AG09319 (cell line): Measurements from ENCODE around the gene GJB1.
A peak's percentile ranks its signal among the peaks of the same experiment; 100 is the strongest.

Source experiments
- DNase-seq: peaks from one replicate; pipeline ENCODE4 v3.0.0-alpha.2; 2010; ENCODE audit warnings: low read depth; ENCODE audit errors: extremely low read depth
- TF ChIP-seq, protein P1 (sequence below): IDR thresholded peaks from 2 replicates; pipeline ENCODE4 v1.5.1; 2011; ENCODE audit warnings: low read depth, mild to moderate bottlenecking, inconsistent platforms, low read length, moderate library complexity

GJB1 gene

DNA sequence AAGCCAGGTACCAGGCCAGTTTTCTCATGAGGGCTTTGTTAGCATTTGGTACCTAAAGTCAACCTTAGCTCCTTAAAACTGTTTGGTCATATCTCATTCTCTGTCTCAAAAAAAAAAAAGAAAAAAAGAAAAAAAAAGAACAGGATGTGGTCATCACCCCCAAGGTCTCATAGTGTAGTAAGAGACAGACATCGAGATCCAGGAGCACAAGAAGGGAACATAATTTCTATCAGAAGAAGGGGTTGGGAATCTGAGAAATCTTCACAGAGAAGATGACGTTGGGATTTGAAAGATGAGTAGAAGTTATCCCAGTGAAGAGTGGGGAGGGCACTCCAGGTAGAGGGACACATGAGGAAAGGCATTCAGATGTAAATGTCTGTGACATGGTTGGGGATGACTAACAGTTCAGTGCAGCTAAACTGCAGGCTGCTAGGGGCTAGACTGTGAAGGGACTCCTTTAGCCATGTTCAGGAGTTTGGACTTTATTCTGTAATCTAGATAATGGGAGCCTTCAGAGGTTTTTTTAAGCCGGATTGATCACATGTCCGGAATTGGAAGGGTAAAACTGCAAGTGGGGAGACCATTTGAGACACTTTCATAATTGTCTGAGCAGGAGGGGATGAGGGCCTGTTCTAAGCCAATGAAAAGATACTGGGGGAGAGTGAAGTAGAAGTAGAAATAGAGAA lies 26.9 kb upstream of the GJB1 start:
- TF ChIP-seq, protein P1, sequence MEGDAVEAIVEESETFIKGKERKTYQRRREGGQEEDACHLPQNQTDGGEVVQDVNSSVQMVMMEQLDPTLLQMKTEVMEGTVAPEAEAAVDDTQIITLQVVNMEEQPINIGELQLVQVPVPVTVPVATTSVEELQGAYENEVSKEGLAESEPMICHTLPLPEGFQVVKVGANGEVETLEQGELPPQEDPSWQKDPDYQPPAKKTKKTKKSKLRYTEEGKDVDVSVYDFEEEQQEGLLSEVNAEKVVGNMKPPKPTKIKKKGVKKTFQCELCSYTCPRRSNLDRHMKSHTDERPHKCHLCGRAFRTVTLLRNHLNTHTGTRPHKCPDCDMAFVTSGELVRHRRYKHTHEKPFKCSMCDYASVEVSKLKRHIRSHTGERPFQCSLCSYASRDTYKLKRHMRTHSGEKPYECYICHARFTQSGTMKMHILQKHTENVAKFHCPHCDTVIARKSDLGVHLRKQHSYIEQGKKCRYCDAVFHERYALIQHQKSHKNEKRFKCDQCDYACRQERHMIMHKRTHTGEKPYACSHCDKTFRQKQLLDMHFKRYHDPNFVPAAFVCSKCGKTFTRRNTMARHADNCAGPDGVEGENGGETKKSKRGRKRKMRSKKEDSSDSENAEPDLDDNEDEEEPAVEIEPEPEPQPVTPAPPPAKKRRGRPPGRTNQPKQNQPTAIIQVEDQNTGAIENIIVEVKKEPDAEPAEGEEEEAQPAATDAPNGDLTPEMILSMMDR: no peak
- no peak for DNase-seq

DNA sequence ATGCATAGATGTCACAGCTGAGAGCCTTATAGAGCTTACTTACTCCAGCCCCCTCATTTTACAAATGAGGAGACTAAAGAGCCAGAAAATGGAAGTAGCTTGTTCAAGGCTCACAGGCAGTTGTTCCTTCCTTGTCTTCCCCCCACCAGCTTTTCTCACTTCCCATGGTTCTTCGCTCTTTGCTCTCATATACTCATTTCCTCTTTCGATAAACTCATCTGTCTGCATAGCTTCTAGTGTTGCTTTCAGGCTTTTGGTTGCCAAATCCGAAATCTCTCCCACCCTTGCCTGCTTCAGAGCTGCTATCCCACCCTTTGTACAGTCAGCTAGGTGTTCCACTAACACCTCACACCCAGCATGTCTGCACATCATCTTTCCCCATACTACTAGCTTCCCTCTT lies 25.0 kb upstream of the GJB1 start:
- TF ChIP-seq, protein P1: no peak
- DNase-seq: no peak

DNA sequence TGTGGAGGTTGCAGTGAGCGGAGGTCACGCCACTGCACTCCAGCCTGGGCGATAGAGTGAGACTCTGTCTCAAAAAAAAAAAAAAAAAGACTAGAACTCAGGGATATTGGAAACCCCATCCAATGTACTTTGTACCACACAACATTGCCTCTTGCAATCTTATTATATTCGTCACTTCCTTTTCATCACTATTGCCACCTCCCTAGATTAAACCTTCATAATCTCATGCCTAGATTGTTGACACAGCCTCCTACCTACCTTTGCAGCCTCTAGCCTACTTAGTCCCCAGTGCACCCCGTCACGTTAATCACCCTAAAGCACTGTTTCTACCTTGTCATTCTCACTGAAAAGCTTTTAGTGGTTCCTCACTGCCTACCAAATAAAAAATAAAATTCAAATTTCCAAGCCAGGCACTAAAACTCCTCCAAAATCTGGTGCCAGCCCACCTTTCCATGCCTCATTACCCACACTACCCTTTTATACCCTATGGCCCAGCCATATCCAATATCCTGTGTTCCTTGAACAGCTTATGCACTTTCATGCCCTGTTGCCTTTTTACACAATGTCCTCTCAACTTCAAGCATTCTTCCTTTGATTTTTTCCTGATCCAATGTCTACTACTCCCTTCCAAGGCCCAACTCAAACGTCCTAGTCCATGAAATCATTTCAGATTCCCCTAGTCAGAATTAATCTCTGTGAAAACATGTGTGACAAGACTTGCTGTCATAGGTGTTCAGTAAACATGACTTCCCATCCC lies 23.6 kb upstream of the GJB1 start:
- DNase-seq: no peak
- TF ChIP-seq, protein P1: no peak

DNA sequence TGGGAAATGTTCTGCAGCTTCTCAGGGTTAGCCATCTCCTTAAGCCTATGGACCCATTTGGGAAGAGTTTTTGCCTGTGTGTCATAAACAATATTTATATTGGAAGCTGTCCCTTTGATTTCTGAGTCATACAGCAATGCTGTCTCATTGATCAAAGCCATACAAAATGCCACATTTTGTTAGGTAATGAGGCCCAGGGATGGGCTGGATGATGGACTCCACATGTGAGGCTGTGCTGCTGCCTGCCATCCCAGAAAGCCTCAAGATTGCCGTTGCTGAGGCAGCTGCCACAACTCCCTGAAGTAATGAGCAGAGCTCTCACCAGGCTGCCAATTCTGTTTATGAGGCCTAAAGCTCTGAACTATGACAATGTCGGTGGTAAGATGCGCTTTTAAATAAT lies 12.2 kb upstream of the GJB1 start:
- peak; percentile 29 for DNase-seq
- TF ChIP-seq, protein P1: no peak

DNA sequence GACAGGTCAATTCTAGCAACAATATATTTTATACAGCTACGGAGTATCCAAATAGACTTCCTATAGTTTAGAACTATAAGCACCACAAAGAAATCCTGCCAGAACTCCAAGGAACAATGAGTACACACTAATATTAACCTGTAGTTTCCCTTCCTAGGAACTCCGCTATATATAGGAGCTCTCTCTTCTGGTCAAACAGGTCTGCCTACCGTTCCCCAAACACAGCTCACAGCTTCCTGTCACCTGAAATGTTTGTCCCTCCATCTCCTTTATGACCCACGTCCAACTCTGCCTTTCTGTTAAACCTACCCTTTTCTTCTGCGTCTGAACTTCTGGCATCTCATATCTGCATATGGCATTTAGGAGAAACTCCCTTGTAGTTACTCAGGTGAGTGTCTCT lies 10.5 kb upstream of the GJB1 start:
- TF ChIP-seq, protein P1: no peak
- no peak for DNase-seq

DNA sequence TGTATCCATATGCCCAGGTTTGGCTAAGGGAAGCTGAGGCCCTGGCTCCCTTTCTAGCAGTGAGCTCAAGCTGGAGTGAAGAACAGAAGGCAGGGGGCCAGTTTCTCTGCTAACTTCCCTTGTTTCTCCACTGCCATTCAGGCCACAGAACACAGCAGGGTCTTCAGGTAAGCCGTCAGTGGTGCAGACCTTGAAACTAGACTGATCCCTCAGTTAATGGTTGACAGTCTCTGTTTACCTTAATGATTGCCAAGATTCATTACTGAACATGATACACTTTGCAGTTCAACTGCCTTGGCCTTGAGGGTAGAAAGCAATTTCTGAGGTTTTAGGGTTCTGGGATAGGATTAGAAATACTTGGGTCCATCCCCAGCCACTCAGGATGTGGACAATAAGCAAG lies 8.9 kb upstream of the GJB1 start:
- DNase-seq: no peak
- TF ChIP-seq, protein P1: no peak

DNA sequence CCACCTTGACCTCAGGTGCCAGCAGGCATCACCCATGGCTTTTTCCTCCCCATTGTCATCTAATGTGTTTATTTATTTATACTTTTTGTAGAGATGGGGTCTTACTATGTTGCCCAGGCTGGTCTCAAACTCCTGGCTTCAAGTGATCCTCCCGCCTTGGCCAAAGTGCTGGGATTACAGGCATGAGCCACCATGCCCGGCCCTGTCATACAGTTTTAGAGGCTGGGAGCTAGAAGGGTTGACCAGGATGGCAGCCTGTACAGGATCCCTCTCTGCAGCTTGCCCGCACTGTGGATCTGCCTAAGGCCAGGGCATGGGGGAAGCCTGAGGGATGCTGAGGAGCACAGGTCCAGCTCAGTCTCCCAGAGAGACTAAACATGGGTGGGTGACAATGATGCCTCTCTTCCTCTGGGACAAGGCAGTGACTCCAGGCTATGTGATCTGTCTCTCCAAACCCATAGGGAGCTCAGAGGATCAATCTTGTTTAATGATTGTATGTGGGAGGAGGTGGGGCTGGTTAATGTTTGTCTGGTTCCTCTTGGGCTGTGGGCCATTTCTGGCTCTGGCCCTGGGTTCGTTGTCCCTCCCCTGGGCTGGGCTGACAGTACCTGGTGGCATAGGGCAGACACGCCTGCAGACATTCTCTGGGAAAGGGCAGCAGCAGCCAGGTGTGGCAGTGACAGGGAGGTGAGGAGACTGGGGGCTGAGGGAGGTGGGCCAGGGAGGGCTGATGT lies 8.3 kb upstream of the GJB1 start:
- TF ChIP-seq, protein P1: no peak
- no peak for DNase-seq
